ENCODE data around the gene COMT. TPM values are rescaled to one million over a fixed set of nuclear protein-coding genes. Genes with fewer than 3 reads are reported as not detected.

Gene COMT
- polyA plus RNA-seq, 12 donors, result 54.0 to 93.5 (median 66.3) TPM; not detected in 1

- peak; percentile 60 for DNase-seq
Observed at GRCh38 chr22:19943082-19944026, 1.8 kb downstream of the COMT start.

- DNase-seq, result no peak
Observed at GRCh38 chr22:19948057-19948760, 6.6 kb downstream of the COMT start.

- no peak for DNase-seq
Observed at GRCh38 chr22:19951346-19951745, 9.8 kb downstream of the COMT start.

GRCh38 chr22:19955241-19956128 is 13.9 kb downstream of the COMT start:
- DNase-seq, result no peak

GRCh38 chr22:19957445-19957844 is 15.9 kb downstream of the COMT start:
- DNase-seq, result no peak

- no peak for DNase-seq
Observed at GRCh38 chr22:19958083-19959042, 16.8 kb downstream of the COMT start.

- peak; percentile 76 for DNase-seq
Observed at GRCh38 chr22:19959043-19959586, 17.5 kb downstream of the COMT start.

- DNase-seq, result no peak
Observed at GRCh38 chr22:19959587-19960490, 18.3 kb downstream of the COMT start.

- no peak for DNase-seq
Observed at GRCh38 chr22:19960491-19961200, 19.1 kb downstream of the COMT start.

GRCh38 chr22:19961201-19961580 is 19.6 kb downstream of the COMT start:
- no peak for DNase-seq

- no peak for DNase-seq
Observed at GRCh38 chr22:19961868-19962245, 20.3 kb downstream of the COMT start.

- peak; percentile 54 for DNase-seq
Observed at GRCh38 chr22:19962246-19962908, 20.8 kb downstream of the COMT start.

GRCh38 chr22:19962909-19963806 is 21.6 kb downstream of the COMT start:
- DNase-seq, result no peak

GRCh38 chr22:19963863-19964642 is 22.5 kb downstream of the COMT start:
- no peak for DNase-seq

GRCh38 chr22:19964701-19965386 is 23.3 kb downstream of the COMT start:
- DNase-seq, result no peak
